HUDEP-2 (cell line): ENCODE measurements around the gene DPH6.

ENCODE experiments used
- DNase-seq, 76 experiments: peaks; one replicate each; lab custom pipeline; 2025; ENCODE audit not compliant: unreplicated experiment in 76 of 76; lab: John Stamatoyannopoulos, UW

DPH6 gene

GRCh38 chr15:35490511-35490910 is 55.5 kb downstream of the DPH6 start:
- no peak for DNase-seq

- DNase-seq: no peak
Observed at GRCh38 chr15:35487417-35487816, 58.5 kb downstream of the DPH6 start.

DNA sequence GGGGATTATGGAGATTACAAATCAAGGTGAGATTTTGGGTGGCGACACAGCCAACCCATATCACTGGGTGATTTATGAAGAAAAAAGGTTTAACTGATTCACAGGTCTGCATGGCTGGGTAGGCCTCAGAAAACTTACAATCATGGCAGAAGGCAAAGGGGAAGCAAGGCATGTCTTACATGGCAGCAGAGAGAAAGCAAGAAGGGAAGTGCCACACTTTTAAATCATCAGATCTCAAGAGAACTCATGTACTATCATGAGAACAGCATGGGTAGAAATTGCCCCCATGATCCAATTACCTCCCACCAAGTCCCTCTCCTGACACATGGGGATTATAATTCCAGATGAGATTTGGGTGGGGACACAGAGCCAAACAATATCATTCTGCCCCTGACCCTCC is 59.7 kb downstream of the DPH6 start:
- DNase-seq: no peak

DNA sequence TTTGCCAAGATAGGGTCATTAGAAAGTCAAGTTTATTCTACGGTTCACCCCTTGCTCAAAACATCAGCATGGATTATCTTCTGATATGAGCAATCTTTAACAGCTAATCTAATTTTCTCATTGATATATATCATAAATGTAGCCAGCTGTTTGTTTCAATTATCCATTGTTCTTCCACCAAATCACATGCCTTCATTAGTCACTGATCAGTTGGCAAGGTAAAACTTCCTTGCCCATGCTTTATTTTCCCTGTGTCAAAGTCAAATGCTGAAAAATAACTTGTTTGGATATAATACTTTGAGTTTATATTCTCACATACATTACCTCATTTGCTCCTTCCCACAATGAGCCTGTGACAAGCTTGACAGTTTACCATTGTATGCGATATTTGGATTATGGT is 60.6 kb downstream of the DPH6 start:
- no peak for DNase-seq

DNA sequence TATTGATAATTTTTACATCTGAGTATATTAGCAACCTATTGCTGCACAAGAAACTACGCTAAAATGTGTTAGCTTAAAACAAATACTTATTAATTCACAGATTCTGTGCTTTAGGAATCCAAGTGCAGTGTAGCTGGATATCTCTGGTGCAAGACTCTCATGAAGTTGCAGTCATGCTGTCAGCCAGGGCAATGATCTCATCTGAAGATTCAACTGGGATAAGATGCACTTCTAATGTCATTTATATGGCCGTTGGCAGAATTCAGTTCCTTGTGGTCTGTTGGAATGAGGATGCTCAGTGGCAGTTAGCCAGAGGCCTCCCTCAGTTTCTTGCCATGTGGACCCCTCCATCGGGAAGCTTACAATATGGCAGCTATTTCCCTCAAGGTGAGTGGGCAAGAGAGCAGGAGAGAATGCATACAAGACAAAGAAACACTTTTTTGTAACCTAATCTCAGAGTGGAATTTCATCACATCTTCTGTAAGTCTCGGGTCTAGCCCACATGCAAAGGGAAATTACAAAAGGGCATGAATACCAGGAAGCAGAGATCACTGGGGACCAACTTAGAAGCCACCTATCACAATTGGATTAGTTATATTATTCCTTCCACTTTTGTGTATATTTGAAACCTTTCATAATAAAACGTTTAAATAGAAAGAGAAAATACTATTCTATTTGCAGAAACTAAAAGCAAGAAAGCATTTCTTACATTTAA is 61.6 kb downstream of the DPH6 start:
- DNase-seq: no peak

GRCh38 chr15:35481992-35482391 is 64.0 kb downstream of the DPH6 start:
- peak in 67 of 76 experiments; percentile 3 to 92 (median 56) for DNase-seq

DNA sequence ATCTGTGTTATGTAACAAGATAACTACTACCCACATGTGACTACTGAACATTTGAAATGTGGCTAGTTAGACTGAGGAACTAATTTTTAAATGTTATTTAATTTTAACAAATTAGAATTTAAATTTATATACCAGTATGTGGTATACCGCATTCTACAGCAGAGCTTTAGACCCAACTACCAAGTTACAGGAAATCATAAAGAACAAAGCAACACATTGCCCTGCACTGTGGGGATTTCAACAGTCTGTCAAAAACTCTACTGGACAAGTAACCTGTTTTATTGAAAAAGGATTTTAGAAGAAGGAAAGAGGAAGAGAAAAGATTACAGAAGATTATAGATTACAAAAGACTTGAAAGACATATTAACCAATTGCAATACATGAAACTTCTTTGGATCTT is 64.9 kb downstream of the DPH6 start:
- no peak for DNase-seq

GRCh38 chr15:35479423-35479822 is 66.5 kb downstream of the DPH6 start:
- DNase-seq: no peak

GRCh38 chr15:35477312-35478262 is 68.4 kb downstream of the DPH6 start:
- peak in 15 of 76 experiments; percentile 2 to 53 (median 15) for DNase-seq

DNA sequence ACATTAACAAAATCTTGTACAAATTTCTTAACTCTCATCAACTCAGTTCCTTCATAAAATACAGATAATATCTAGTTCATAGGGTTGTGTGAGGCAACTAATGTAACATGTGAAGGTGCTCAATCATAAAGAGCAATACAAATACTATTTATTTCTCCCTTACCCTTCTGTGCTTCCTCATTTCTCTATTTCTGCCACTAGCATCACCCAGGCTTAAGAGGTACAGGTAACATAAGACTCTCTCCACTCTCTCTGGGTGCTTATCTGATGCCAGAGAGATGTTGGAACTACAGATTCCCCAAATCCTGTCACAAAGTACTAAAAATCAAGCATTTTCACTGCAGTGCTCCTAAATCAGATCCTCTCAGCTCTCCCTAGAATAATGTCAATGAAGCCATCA is 74.9 kb downstream of the DPH6 start:
- no peak for DNase-seq

GRCh38 chr15:35470441-35470840 is 75.5 kb downstream of the DPH6 start:
- no peak for DNase-seq

DNA sequence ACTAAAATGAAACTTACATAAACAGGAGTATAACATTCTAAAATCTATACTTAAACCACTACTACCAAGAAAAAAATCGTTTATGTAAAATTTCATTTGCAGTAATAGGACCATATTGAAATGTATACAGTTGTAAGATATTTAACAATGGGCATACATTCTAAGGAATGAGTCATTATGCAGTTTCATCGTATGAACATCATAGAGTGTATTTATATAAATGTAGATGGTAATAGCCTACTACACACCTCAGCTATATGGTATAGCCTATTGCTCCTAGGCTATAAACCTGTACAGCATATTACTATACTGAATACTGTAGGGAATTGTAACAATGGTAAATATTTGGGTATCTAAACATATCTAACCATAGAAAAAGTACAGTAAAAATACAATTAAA is 79.5 kb downstream of the DPH6 start:
- DNase-seq: no peak

DNA sequence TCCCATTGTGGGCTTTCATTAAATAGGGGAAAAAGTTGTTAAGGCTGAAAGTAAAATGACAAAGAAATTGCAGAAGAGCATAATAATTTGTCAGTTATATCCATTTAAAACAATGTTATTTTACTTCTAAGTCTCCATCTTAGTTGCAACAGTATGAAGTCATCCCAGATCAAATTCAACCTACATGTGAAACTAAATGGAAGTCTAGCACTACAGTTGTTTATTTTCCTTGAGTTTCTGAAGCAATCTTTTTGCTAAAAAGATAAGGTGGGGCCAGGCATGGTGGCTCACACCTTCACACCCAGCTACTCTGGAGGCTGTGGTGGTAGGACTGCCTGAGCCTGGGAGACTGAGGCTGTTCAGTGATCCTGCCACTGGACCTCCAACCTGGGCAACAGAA is 80.2 kb downstream of the DPH6 start:
- DNase-seq: no peak

- no peak for DNase-seq
Observed at GRCh38 chr15:35460616-35461015, 85.3 kb downstream of the DPH6 start.

- peak in 1 of 76 experiments; percentile 2 for DNase-seq
Observed at GRCh38 chr15:35458176-35458856, 87.6 kb downstream of the DPH6 start.

DNA sequence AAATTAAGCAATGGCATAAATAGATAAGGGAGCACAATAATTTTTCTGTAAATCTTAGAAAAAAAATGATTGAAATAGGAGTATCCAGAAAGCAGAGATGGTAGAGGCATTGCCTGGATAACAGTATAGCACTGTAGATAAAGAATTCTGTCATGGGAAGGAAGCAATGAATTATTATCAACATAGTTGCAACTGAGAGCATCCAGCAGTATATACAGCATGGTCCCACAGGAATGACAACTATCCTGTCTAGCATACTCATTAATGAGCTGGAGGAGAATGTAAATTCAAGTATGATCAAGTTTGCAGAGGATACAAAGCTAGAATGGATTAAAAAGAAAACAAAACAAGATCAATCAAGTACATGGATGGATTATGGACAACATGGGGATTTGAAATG is 90.8 kb downstream of the DPH6 start:
- no peak for DNase-seq

- DNase-seq: no peak
Observed at GRCh38 chr15:35450492-35450891, 95.5 kb downstream of the DPH6 start.

DNA sequence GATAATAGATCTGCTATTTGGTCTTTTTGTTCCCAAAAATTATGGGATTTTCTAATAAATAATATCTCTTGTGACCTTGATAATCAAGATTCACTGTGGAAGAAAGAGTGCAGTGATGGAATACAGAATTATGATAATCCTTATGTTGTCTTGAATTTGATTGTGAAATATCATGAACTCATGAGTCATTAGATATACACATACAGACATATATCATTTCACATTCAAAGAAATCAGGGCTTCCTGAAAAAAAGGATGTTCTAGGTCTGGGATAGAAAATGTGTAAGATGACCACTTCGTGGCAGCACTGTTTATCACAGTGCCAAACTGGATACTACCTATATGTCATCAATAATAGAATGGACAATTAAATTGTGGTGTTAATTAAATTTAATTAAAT is 97.7 kb downstream of the DPH6 start:
- no peak for DNase-seq

DNA sequence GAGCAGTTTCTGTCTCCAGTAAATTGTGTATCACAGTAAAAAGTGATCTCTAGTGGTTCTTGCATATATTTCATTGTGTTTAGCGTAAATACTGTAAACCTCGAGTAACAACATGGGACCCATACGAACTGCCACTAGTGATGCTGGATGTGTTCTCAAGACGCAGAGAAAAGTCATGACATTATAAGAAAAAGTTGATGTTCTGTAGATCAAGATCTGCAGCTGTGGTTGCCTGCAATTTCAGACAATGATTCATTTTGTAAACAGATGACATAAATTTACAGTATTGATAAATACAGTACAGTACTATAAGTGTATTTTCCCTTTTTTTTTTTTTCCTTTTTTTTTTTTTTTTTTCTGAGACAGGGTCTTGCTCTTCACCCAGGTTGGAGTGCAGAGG is 100.1 kb downstream of the DPH6 start:
- no peak for DNase-seq

DNA sequence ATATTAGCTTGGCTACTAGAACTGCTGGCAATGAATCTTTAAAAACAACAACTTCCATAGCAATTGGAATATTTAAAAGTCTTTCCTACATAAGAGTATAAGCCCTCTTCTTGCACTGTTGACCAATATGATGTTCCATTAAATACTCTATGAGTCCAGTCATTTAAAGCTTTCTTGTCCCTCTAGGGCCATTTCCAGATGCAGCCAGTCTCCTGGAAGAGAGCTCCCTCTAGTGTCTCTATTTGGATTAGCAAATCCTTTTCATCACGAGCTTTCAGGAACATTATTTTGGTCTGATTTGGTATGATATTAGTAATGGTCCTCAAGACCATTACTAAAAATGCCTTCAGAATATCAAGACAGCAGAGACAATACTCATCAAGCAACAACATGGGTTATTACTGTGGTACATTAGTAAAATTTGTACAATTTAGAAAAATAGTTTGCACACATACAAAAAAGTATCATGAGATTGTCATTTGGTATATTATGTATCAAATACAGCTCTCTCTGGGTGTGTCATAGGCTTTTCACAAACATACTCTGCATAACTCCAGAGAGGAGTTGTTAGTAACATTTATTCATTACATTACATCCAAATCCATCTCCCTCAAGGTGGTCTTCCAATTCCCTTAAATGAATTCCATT is 101.3 kb downstream of the DPH6 start:
- peak in 24 of 76 experiments; percentile 3 to 47 (median 22) for DNase-seq

DNA sequence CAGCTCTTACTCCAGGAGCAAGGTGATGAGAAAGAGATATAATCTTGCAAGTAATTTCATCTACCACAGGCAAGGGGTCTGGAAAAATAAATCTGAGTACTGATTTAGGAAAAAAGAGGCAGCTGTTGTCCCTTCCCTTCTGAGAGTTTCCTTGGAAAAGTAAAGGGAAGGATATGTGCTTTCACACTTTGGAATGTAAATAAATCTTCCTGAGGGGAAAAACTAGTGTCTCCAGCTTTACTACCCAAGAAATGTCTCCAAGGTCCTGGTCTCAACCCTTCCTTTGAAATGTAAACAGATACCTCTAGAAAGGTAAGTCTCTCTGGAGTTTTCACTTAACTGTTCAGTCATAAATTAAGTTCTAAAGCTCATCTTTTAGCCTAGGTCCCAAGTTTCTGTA is 102.6 kb downstream of the DPH6 start:
- no peak for DNase-seq
